Transverse colon (tissue), 3 donors: ENCODE measurements around the gene KLK5.

Experiments
- CTCF ChIP-seq, 5 experiments: fragments of 200-600 bp in 3 of 5; fragments of 450-650 bp in 2 of 5; sonication (generic) in 3 of 5; IDR thresholded peaks; 1 replicate in 2 of 5; 2 replicates in 3 of 5; pipeline ENCODE4 v1.5.1; 2016 to 2017; ENCODE audit warnings: antibody characterized with exemption in 5 of 5, inconsistent platforms in 3 of 5, mild to moderate bottlenecking in 2 of 5, moderate library complexity in 1 of 5
- POLR2A ChIP-seq: fragments of 450-650 bp; IDR thresholded peaks from one replicate; pipeline ENCODE4 v1.6.1; 2016; ENCODE audit warnings: antibody characterized with exemption, mild to moderate bottlenecking, moderate library complexity

GRCh38 chr19:50931023-50931422 lies 21.8 kb downstream of the KLK5 start:
- TF ChIP-seq POLR2A (no peak), CTCF (IDR thresholded peaks at IDR 0.05) (no peak)
